ENCODE data around the gene GPR39.

- TF ChIP-seq CTCF (IDR thresholded peaks at IDR 0.05) = no peak
- TF ChIP-seq POLR2A (IDR thresholded peaks at IDR 0.05) = no peak
- no peak for TF ChIP-seq POLR2AphosphoS5 (IDR thresholded peaks at IDR 0.05; ENCODE audit: insufficient read depth in 1 of 2, low read depth in 1 of 2)
Observed at GRCh38 chr2:132465917-132466316, 49.3 kb downstream of the GPR39 start.

All from vagina (tissue), 2 donors.